Measurements from ENCODE around the gene HES1.

GRCh38 chr3:194158942-194159439 is 23.0 kb downstream of the HES1 start:
- TF ChIP-seq POLR2AphosphoS5 (IDR thresholded peaks at IDR 0.05; ENCODE audit: low read length) = no peak
- TF ChIP-seq CTCF (IDR thresholded peaks at IDR 0.05 in 2 of 3, conservative IDR thresholded peaks at IDR 0.05 in 1 of 3; ENCODE audit: control insufficient read depth in 2 of 3, extremely low read depth in 1 of 3, insufficient read depth in 1 of 3, low read depth in 3 of 3, low read length in 3 of 3) = no peak

All from GM12878 (cell line).